Endodermal cell (in vitro differentiated cells): ENCODE measurements around the gene CD320. TPM values are rescaled to one million over a fixed set of nuclear protein-coding genes. Genes with fewer than 3 reads are reported as not detected.

ENCODE experiments used
- DNase-seq: peaks from one replicate; pipeline ENCODE4 v3.0.0-alpha.2; 2017
- H3K27ac ChIP-seq: 2 replicates; pipeline ENCODE4 v1.5.1; 2013; ENCODE audit warnings: mild to moderate bottlenecking, low read depth, low read length, moderate library complexity
- H3K27me3 ChIP-seq: 2 replicates; pipeline ENCODE4 v1.6.1; 2013; ENCODE audit warnings: mild to moderate bottlenecking, low read length, moderate library complexity; ENCODE audit not compliant: insufficient read depth, control insufficient read depth, poor library complexity, severe bottlenecking
- H3K36me3 ChIP-seq: 2 replicates; pipeline ENCODE4 v1.7.0; 2013; ENCODE audit warnings: mild to moderate bottlenecking, low read length, moderate library complexity; ENCODE audit not compliant: control insufficient read depth, insufficient read depth
- H3K4me1 ChIP-seq: one replicate; pipeline ENCODE4 v1.7.0; 2013; ENCODE audit warnings: low read length; ENCODE audit not compliant: control insufficient read depth, insufficient read depth
- H3K4me3 ChIP-seq: 2 replicates; pipeline ENCODE4 v1.5.1; 2013; ENCODE audit warnings: mild to moderate bottlenecking, low read length, moderate library complexity
- H3K9ac ChIP-seq: 2 replicates; pipeline ENCODE4 v1.6.1; 2013; ENCODE audit warnings: mild to moderate bottlenecking, low read length, moderate library complexity; ENCODE audit not compliant: poor library complexity, severe bottlenecking; ENCODE audit errors: extremely low read depth
- H3K9me3 ChIP-seq: 2 replicates; pipeline ENCODE4 v1.6.1; 2013; ENCODE audit warnings: mild to moderate bottlenecking, low read length, moderate library complexity; ENCODE audit not compliant: control insufficient read depth
- H3K27ac Mint-ChIP-seq: 2 replicates; pipeline ENCODE4 v1.8.0; 2020; ENCODE audit warnings: mixed read lengths
- H3K27me3 Mint-ChIP-seq: 2 replicates; pipeline ENCODE4 v1.8.0; 2021; ENCODE audit warnings: mild to moderate bottlenecking, mixed read lengths; ENCODE audit not compliant: insufficient read depth
- H3K36me3 Mint-ChIP-seq: 2 replicates; pipeline ENCODE4 v1.8.0; 2020; ENCODE audit warnings: low read depth, mixed read lengths
- H3K4me1 Mint-ChIP-seq: 2 replicates; pipeline ENCODE4 v1.8.0; 2020; ENCODE audit warnings: mixed read lengths
- H3K4me3 Mint-ChIP-seq: 2 replicates; pipeline ENCODE4 v1.8.0; 2020; ENCODE audit warnings: mild to moderate bottlenecking, moderate library complexity, mixed read lengths
- H3K9me3 Mint-ChIP-seq: 2 replicates; pipeline ENCODE4 v1.8.0; 2020; ENCODE audit warnings: mild to moderate bottlenecking, mixed read lengths
- CTCF ChIP-seq: fragments of 200-600 bp; sonication (generic); conservative IDR thresholded peaks from 2 replicates; pipeline ENCODE4 v1.5.0; 2021; ENCODE audit warnings: antibody characterized with exemption, mild to moderate bottlenecking
- WGBS, 2 experiments: methylation state at CpG; one replicate each; pipeline versions ENCODE4 v1.1.5 to v1.1.7; 2013; ENCODE audit warnings: missing lambda C conversion rate in 2 of 2, mixed read lengths in 1 of 2; ENCODE audit not compliant: insufficient coverage in 1 of 2, insufficient read length in 1 of 2; 5-methylcytosine and 5-hydroxymethylcytosine counted together
- total RNA-seq, 2 donors: library from RNA; stranded (reverse); fragmentation: NEBNext Ultra II Directional in 1 of 2; extraction: Animal tissue kit (Norgen Biotek cat#: 25700) in 1 of 2; gene quantifications; 2 replicates in 1 of 2; 3 replicates in 1 of 2; pipeline ENCODE4 v1.2.1, GENCODE V29; 2021

CD320 gene
- total RNA-seq, 2 donors from 2014 or later: 63.4 to 72.7 TPM

GRCh38 chr19:8331263-8331845, 23.2 kb upstream of the CD320 start:
- DNase-seq: peak; percentile 39
- H3K36me3 Mint-ChIP-seq: no peaks in the 10 kb centered on the region
- 67 to 84% methylated on average over 2 to 8 of the region's 8 CpGs for WGBS, 2 experiments
- H3K27me3 Mint-ChIP-seq: peaks cover 65% of the 10 kb centered on the region
- Histone ChIP-seq H3K9ac (no peak overlapping the region), H3K27ac (no peak overlapping the region), H3K36me3 (no peaks in the 10 kb centered on the region), H3K4me1 (no peaks in the 10 kb centered on the region), H3K27me3 (peaks cover 45% of the 10 kb centered on the region), H3K4me3 (no peak overlapping the region), H3K9me3 (no peaks in the 10 kb centered on the region)
- H3K27ac Mint-ChIP-seq: no peak overlapping the region
- H3K9me3 Mint-ChIP-seq: peaks cover 7% of the 10 kb centered on the region
- peaks cover 1% of the 10 kb centered on the region for H3K4me1 Mint-ChIP-seq
- no peak overlapping the region for H3K4me3 Mint-ChIP-seq
- TF ChIP-seq CTCF: no peak

- Histone ChIP-seq H3K27me3 (peaks cover 34% of the 10 kb centered on the region), H3K9me3 (no peaks in the 10 kb centered on the region), H3K36me3 (no peaks in the 10 kb centered on the region), H3K9ac (no peak overlapping the region), H3K4me3 (no peak overlapping the region), H3K4me1 (no peaks in the 10 kb centered on the region), H3K27ac (no peak overlapping the region)
- Mint-ChIP-seq H3K4me3 (no peak overlapping the region), H3K4me1 (peaks cover 1% of the 10 kb centered on the region), H3K27me3 (peaks cover 56% of the 10 kb centered on the region), H3K36me3 (no peaks in the 10 kb centered on the region), H3K9me3 (peaks cover 9% of the 10 kb centered on the region), H3K27ac (no peak overlapping the region)
- 71 to 83% methylated on average over 3 of the region's 3 CpGs for WGBS, 2 experiments
- no peak for DNase-seq
- TF ChIP-seq CTCF: no peak
These were observed 21.8 kb upstream of the CD320 start for GRCh38 chr19:8329996-8330395.

GRCh38 chr19:8325454-8325853, 17.3 kb upstream of the CD320 start:
- DNase-seq: no peak
- Mint-ChIP-seq H3K4me1 (peaks cover 14% of the 10 kb centered on the region), H3K9me3 (peaks cover 9% of the 10 kb centered on the region), H3K27ac (no peak overlapping the region), H3K27me3 (peaks cover 20% of the 10 kb centered on the region), H3K4me3 (no peak overlapping the region), H3K36me3 (peaks cover 17% of the 10 kb centered on the region)
- H3K9me3 ChIP-seq: no peaks in the 10 kb centered on the region
- H3K36me3 ChIP-seq: peaks cover 24% of the 10 kb centered on the region
- no peak overlapping the region for H3K9ac ChIP-seq
- H3K27me3 ChIP-seq: no peaks in the 10 kb centered on the region
- no peak overlapping the region for H3K4me3 ChIP-seq
- peaks cover 6% of the 10 kb centered on the region for H3K4me1 ChIP-seq
- WGBS, 2 experiments: 90 to 100% methylated on average over 2 to 3 of the region's 3 CpGs
- H3K27ac ChIP-seq: no peak overlapping the region
- no peak for TF ChIP-seq CTCF
